Measurements from ENCODE around the gene ZNF341. TPM values are rescaled to one million over a fixed set of nuclear protein-coding genes. Genes with fewer than 3 reads are reported as not detected.
A peak's percentile ranks its signal among the peaks of the same experiment; 100 is the strongest.

ZNF341 gene
- total and polyA plus RNA-seq, 2 experiments from 2014 or later, result 2.3 to 2.8 TPM

DNA sequence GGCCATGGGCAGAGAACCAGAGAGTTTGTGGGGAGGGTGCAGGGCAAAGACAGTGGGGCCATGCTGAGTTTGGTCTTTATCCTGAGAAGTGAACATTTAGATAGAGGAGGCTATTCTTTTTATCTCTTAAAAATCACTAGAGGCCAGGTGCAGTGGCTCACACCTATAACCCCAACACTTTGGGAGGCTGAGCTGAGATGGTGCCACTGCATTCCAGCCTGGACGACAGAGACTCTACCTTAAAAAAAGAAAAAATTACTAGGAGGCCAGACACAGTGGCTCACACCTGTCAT lies 20.4 kb upstream of the ZNF341 start:
- Histone ChIP-seq H3K4me1 (ENCODE audit: insufficient read depth) (no peaks in the 10 kb centered on the region), H3F3A (ENCODE audit: insufficient read depth) (no peaks in the 10 kb centered on the region), H3K9me3 (ENCODE audit: low read depth) (no peaks in the 10 kb centered on the region), H3K27ac (no peak overlapping the region), H3K36me3 (ENCODE audit: low read depth) (no peaks in the 10 kb centered on the region), H3K4me2 (ENCODE audit: unreplicated experiment) (no peak overlapping the region), H3K27me3 (replicated peaks; ENCODE audit: insufficient read depth) (no peaks in the 10 kb centered on the region), H3K9ac (no peak overlapping the region), H2AFZ (no peak overlapping the region), H3K4me3 (no peak overlapping the region), H3K9me2 (ENCODE audit: insufficient read depth) (no peaks in the 10 kb centered on the region), H3K79me2 (ENCODE audit: insufficient read depth) (no peaks in the 10 kb centered on the region), H4K20me1 (ENCODE audit: insufficient read depth) (no peaks in the 10 kb centered on the region)
- in situ Hi-C loops (cut with MboI), result no loop called here
- TF ChIP-seq EZH2 (IDR thresholded peaks at IDR 0.05; ENCODE audit: insufficient read depth, poor library complexity, severe bottlenecking) (no peak), EZH2phosphoT487 (IDR thresholded peaks at IDR 0.05; ENCODE audit: insufficient read depth, low read depth) (no peak)
- 33 to 76% methylated on average over 1 of the region's 1 CpG for WGBS, 2 experiments (ENCODE audit: low coverage in 1 of 2, low lambda C conversion rate in 2 of 2, missing lambda C conversion rate in 2 of 2)
- no peak for DNase-seq

DNA sequence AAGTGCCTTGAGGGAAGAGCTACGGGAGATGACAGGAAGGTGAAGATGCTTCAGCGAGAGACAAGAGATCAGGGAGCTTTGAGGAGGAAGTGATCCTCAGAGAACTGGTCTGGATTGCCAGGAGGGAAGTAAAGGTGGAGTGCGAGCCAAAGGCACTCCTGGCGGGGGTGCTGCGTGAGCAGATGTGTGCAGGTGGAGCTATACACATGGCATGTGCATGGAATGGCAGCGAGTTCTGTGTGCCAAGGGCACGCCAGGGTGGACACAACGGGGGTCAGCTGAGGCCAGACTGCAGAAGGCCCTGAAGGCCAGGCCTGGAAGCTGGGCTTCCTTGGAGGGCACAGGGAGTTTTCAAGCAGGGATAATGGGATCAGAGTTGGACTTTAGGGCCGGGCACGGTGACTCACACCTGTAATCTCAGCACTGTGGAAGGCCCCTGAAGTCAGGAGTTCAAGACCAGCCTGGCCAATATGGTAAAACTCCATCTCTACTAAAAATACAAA lies 17.9 kb upstream of the ZNF341 start:
- Histone ChIP-seq H3K9me3 (ENCODE audit: low read depth) (no peaks in the 10 kb centered on the region), H3K4me2 (ENCODE audit: unreplicated experiment) (no peak overlapping the region), H3K36me3 (ENCODE audit: low read depth) (no peaks in the 10 kb centered on the region), H3F3A (ENCODE audit: insufficient read depth) (no peaks in the 10 kb centered on the region), H3K9me2 (ENCODE audit: insufficient read depth) (no peaks in the 10 kb centered on the region), H3K9ac (no peak overlapping the region), H3K79me2 (ENCODE audit: insufficient read depth) (0 out of 2 replicates have a peak, but pooled peaks cover 1% of the 10 kb centered on the region), H3K27me3 (replicated peaks; ENCODE audit: insufficient read depth) (no peaks in the 10 kb centered on the region), H3K27ac (no peak overlapping the region), H3K4me1 (ENCODE audit: insufficient read depth) (no peaks in the 10 kb centered on the region), H4K20me1 (ENCODE audit: insufficient read depth) (no peaks in the 10 kb centered on the region), H3K4me3 (no peak overlapping the region), H2AFZ (no peak overlapping the region)
- in situ Hi-C loops (cut with MboI), result no loop called here
- DNase-seq, result no peak
- no peak for TF ChIP-seq EZH2phosphoT487 (IDR thresholded peaks at IDR 0.05; ENCODE audit: insufficient read depth, low read depth)
- WGBS, 2 experiments (ENCODE audit: low coverage in 1 of 2, low lambda C conversion rate in 2 of 2, missing lambda C conversion rate in 2 of 2), result 82 to 87% methylated on average over 10 of the region's 10 CpGs

DNA sequence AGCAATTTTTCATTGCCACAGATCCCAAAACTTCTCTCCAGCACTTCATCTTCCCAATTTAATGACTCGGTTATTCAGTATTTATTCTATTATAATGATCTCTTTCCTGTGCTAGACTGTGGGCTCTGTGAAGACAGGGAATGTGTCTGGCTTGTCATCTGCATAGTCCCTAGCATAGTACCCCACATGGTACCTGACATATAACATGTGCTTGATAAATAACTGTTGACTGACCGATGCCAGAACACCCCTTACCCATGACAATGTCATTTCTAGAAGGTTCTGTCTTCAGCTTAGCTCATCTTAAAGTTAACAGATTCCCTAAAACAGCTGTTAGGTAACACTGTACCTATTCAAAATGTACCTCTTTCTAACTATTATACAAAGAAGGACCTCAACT lies 15.3 kb upstream of the ZNF341 start:
- Histone ChIP-seq H3K79me2 (ENCODE audit: insufficient read depth) (0 out of 2 replicates have a peak, but pooled peaks cover 8% of the 10 kb centered on the region), H3K9me2 (ENCODE audit: insufficient read depth) (no peaks in the 10 kb centered on the region), H3K9me3 (ENCODE audit: low read depth) (no peaks in the 10 kb centered on the region), H3K4me3 (no peak overlapping the region), H3K27ac (no peak overlapping the region), H3F3A (ENCODE audit: insufficient read depth) (no peaks in the 10 kb centered on the region), H3K4me1 (ENCODE audit: insufficient read depth) (no peaks in the 10 kb centered on the region), H3K9ac (no peak overlapping the region), H4K20me1 (ENCODE audit: insufficient read depth) (no peaks in the 10 kb centered on the region), H3K36me3 (ENCODE audit: low read depth) (no peaks in the 10 kb centered on the region), H2AFZ (no peak overlapping the region), H3K4me2 (ENCODE audit: unreplicated experiment) (no peak overlapping the region), H3K27me3 (replicated peaks; ENCODE audit: insufficient read depth) (no peaks in the 10 kb centered on the region)
- no peak for DNase-seq
- no peak for TF ChIP-seq EZH2phosphoT487 (IDR thresholded peaks at IDR 0.05; ENCODE audit: insufficient read depth, low read depth)
- TF ChIP-seq EZH2 (IDR thresholded peaks at IDR 0.05; ENCODE audit: insufficient read depth, poor library complexity, severe bottlenecking), result no peak
- in situ Hi-C loops (cut with MboI), result no loop called here
- 93% methylated on average over 2 of the region's 2 CpGs for WGBS, 2 experiments (ENCODE audit: low coverage in 1 of 2, low lambda C conversion rate in 2 of 2, missing lambda C conversion rate in 2 of 2)

DNA sequence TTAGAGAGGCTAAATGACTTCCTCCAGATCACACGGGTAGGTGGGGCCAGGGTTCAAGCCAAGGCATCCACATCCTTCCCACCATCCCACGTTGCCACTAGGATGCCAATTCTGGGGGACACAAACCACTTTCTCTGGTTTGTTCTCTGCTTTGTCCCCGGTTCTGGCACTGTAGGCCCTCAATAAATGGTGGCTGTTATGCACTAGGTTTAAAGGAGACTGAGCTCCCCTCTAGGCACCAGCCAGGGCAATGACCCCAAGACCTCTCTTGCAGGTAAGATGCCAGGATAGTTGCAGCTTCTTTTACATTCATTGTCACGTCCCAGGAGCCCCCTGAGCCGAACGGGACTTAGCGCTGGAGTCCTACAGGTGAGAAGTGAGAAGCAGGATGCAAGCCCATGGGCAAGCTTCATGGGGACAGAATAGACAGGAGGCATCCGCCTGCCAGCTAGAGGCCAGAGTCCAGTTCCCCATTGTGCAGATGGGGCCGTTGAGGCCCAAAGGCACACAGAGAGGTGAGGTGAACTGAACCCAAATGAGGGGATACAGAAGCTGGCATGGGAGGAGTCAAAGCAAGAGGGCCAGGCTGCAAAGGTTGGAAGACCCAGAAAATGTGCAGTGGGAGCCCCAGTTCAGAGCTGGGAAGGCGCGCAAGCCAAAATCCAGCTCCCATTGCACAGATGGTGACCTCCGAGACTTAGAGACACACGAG lies 12.4 kb upstream of the ZNF341 start:
- 21 to 24% methylated on average over 13 of the region's 13 CpGs for whole genome bisulfite sequencing, 2 experiments (ENCODE audit: low coverage in 1 of 2, low lambda C conversion rate in 2 of 2, missing lambda C conversion rate in 2 of 2)
- Histone ChIP-seq H3K4me1 (ENCODE audit: insufficient read depth) (no peaks in the 10 kb centered on the region), H3K4me2 (ENCODE audit: unreplicated experiment) (peak overlapping the region; percentile 64), H2AFZ (peak overlapping the region; percentile 90), H3K36me3 (ENCODE audit: low read depth) (no peaks in the 10 kb centered on the region), H3K9ac (peak overlapping the region; percentile 76), H3K4me3 (peak overlapping the region; percentile 81), H3K9me3 (ENCODE audit: low read depth) (no peaks in the 10 kb centered on the region), H3K79me2 (ENCODE audit: insufficient read depth) (0 out of 2 replicates have a peak, but pooled peaks cover 8% of the 10 kb centered on the region), H4K20me1 (ENCODE audit: insufficient read depth) (no peaks in the 10 kb centered on the region), H3K27me3 (replicated peaks; ENCODE audit: insufficient read depth) (no peaks in the 10 kb centered on the region), H3K27ac (peak overlapping the region; percentile 33; the same call in 1 of the 2 replicates), H3F3A (ENCODE audit: insufficient read depth) (no peaks in the 10 kb centered on the region), H3K9me2 (ENCODE audit: insufficient read depth) (no peaks in the 10 kb centered on the region)
- in situ Hi-C loops (cut with MboI), result no loop called here
- TF ChIP-seq EZH2 (IDR thresholded peaks at IDR 0.05; ENCODE audit: insufficient read depth, poor library complexity, severe bottlenecking) (no peak), EZH2phosphoT487 (IDR thresholded peaks at IDR 0.05; ENCODE audit: insufficient read depth, low read depth) (no peak)
- DNase-seq, result peak; percentile 26
